Measurements from ENCODE around the gene PDF.

The PDF gene

DNA sequence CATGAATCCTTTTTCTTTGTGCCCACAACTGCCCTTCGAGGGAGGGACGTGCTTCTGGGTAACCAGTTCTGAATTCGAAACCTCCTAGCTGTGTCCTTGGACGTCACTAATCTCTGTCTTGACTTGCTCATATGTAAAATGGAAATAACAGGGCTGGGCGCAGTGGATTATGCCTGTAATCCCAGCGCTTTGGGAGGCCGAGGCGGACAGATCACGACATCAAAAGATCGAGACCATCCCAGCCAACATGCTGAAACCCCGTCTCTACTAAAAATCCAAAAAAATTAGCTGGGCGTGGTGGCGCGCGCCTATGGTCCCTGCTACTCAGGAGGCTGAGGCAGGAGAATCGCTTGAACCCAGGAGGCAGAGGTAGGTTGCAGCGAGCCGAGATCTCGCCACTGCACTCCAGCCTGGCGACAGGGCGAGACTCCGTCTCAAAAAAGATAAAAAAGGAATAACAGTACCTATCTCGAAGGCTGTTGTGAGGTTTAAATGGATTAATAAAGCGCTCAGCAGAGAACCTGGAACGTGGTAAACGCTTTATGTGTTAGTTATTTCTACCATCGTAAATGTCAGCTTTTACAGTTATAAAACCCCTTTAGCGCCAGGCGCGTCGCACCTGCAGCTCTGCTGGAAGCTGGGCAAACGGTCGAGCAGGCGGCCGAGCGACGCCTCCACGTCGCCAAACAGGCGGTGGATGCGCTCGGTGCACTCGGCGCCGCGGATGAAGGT, 8.3 kb upstream of the PDF start:
- TF ChIP-seq, protein P1, sequence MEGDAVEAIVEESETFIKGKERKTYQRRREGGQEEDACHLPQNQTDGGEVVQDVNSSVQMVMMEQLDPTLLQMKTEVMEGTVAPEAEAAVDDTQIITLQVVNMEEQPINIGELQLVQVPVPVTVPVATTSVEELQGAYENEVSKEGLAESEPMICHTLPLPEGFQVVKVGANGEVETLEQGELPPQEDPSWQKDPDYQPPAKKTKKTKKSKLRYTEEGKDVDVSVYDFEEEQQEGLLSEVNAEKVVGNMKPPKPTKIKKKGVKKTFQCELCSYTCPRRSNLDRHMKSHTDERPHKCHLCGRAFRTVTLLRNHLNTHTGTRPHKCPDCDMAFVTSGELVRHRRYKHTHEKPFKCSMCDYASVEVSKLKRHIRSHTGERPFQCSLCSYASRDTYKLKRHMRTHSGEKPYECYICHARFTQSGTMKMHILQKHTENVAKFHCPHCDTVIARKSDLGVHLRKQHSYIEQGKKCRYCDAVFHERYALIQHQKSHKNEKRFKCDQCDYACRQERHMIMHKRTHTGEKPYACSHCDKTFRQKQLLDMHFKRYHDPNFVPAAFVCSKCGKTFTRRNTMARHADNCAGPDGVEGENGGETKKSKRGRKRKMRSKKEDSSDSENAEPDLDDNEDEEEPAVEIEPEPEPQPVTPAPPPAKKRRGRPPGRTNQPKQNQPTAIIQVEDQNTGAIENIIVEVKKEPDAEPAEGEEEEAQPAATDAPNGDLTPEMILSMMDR (IDR thresholded peaks at IDR 0.05; ENCODE audit: unreplicated experiment in 3 of 3), result no peak
- Mint-ChIP-seq H3K36me3 (ENCODE audit: low read depth) (peaks cover 55% of the 10 kb centered on the region), H3K9me3 (no peaks in the 10 kb centered on the region), H3K4me1 (peaks cover 32% of the 10 kb centered on the region), H3K4me3 (peak overlapping the region; percentile 97 to 99 (median 98)), H3K27ac (peak overlapping the region; percentile 87 to 93 (median 93)), H3K27me3 (ENCODE audit: low read depth) (no peaks in the 10 kb centered on the region)

DNA sequence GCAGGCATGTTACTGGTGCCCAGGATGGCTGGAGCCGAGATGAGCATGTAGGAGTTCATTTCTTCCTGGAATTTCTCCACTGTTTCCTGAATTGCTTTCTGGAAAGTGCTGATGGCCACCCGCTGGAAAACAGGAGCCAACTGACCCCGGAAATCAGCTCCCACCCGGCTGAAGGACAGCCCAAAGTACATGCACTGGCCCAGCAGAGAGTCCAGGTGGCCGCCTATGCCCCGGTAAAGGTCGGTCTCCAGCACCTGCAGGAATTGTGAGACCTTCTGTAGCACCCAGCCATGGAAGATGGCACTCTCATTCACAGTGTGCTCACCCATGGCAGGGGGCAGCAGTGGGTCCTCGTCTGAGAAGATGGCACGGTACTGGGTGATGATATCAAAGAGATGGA, 4.3 kb upstream of the PDF start:
- Mint-ChIP-seq H3K4me1 (peaks cover 22% of the 10 kb centered on the region), H3K4me3 (peak overlapping the region in 1 of 3 experiments; percentile 45), H3K27me3 (ENCODE audit: low read depth) (no peaks in the 10 kb centered on the region), H3K36me3 (ENCODE audit: low read depth) (peaks cover 53% of the 10 kb centered on the region), H3K9me3 (no peaks in the 10 kb centered on the region), H3K27ac (peak overlapping the region in 1 of 3 experiments; percentile 38)
- TF ChIP-seq, protein P1 (IDR thresholded peaks at IDR 0.05; ENCODE audit: unreplicated experiment in 3 of 3), result no peak

DNA sequence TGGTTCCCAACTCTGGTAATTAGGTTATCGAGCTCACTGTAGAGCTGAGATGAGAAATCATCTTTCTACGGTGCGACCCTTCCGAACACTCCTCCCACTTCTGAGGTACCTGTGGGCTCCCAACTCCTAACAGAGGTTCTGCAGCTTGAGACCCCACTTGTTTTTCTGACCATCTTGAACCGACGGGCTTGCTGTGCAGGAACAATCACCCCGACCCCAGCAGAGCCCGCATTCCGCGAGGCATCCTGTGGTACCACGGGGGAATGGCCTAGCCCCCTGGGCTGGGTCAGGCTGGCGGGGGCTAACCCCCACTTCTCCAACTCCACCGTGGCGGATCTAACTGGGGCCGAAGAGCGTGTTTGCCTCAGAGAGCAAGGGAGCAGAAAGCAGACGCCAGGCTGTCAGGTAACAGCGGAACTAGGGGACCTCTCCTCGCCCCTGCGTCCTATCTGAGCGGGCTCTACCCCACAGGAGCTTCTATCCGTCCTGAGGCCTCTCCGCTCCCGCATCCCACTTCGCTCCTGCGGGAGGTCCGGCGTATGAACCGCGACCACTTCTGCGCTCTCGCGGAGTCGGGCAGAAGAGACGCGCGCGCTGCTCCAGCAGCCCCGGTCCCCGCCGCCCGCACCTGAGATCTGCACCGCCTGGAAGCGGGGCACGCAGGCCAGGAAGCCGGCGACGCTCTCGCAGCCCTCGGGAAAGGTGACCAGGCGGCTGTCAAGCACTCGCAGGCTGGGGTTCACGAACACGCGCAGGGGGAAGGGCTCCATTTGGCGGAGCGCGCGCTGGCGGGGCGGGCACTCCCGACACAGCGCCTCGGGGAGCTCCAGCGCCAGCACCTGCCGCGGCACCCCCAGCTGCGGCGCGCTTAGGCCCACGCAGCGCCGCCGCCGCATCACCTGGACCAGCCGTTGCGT, 761 bp downstream of the PDF start:
- H3K9me3 Mint-ChIP-seq, result no peaks in the 10 kb centered on the region
- TF ChIP-seq, protein P1 (IDR thresholded peaks at IDR 0.05; ENCODE audit: unreplicated experiment in 3 of 3), result no peak
- peaks cover 31% of the 10 kb centered on the region for H3K4me1 Mint-ChIP-seq
- H3K36me3 Mint-ChIP-seq (ENCODE audit: low read depth), result peaks cover 53% of the 10 kb centered on the region
- H3K27ac Mint-ChIP-seq, result peak overlapping the region; percentile 17 to 78 (median 76)
- no peaks in the 10 kb centered on the region for H3K27me3 Mint-ChIP-seq (ENCODE audit: low read depth)
- peak overlapping the region; percentile 82 to 86 (median 85) for H3K4me3 Mint-ChIP-seq

DNA sequence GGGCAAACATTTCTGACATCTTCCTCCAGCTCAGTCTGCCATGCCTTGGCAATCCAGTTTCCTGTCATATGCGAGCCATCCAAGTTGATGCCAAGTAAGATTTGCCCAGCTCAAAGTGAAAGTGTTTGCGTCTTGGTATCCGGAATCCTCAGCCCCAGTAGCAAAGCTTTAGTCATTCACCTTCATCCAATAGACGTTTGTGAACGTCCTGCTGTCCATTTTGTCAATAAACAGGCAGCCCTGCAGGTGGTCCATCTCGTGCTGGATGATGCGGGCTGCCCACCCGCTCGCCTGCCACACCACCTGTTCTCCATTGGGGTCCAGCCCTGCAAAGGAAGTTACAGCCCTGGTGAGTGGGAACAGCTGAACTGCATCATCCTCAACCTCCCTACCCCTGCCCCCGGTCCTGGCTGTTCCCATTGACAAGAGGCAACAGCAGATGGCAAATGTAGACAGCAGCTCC, 1.5 kb downstream of the PDF start:
- Mint-ChIP-seq H3K27ac (peak overlapping the region; percentile 17 to 78 (median 76)), H3K9me3 (no peaks in the 10 kb centered on the region), H3K36me3 (ENCODE audit: low read depth) (peaks cover 47% of the 10 kb centered on the region), H3K4me3 (peak overlapping the region; percentile 82 to 86 (median 85)), H3K4me1 (peaks cover 31% of the 10 kb centered on the region), H3K27me3 (ENCODE audit: low read depth) (no peaks in the 10 kb centered on the region)
- TF ChIP-seq, protein P1 (IDR thresholded peaks at IDR 0.05; ENCODE audit: unreplicated experiment in 3 of 3), result no peak

DNA sequence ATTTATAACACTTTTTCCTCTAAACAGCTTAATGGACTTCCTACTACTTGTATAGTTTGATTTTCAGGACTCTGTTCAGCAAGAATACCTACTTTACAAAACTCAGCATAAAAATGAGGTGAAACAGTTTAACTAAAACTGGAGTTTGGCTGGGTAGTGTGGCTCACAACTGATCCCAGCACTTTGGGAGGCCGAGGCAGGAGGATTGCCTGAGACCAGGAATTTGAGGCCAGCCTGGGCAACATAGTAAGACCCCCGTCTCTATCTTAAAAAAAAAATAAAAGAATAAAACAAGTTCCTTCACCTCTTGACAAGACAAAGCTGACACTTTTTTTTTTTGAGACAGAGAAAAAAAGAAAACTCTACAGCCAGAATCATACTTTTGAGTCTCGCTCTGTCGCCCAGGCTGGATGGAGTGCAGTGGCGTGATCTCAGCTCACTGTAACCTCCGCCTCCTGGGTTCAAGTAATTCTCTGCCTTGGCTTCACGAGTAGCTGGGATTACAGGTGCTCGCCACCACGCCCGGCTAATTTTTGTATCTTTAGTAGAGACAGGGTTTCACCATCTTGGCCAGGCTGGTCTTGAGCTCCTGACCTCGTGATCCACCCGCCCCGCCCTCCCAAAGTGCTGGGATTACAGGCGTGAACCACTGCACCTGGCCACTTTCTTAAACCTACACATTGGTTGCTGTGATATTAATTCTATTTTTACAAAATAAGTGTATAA, 2.6 kb downstream of the PDF start:
- H3K27ac Mint-ChIP-seq, result no peak overlapping the region
- peak overlapping the region; percentile 82 to 86 (median 85) for H3K4me3 Mint-ChIP-seq
- TF ChIP-seq, protein P1 (IDR thresholded peaks at IDR 0.05; ENCODE audit: unreplicated experiment in 3 of 3), result no peak
- H3K36me3 Mint-ChIP-seq (ENCODE audit: low read depth), result peaks cover 39% of the 10 kb centered on the region
- H3K9me3 Mint-ChIP-seq, result no peaks in the 10 kb centered on the region
- no peaks in the 10 kb centered on the region for H3K27me3 Mint-ChIP-seq (ENCODE audit: low read depth)
- H3K4me1 Mint-ChIP-seq, result peaks cover 29% of the 10 kb centered on the region
